Natural killer cell treated with Interleukin-12 subunit alpha and Interleukin-12 subunit beta and Interleukin-15 and Interleukin-18, amount 100 ng/mL, for 72 hours (primary cell): ENCODE results near the gene CDC42BPG. TPM values are rescaled to one million over a fixed set of nuclear protein-coding genes. Genes with fewer than 3 reads are reported as not detected.

Source experiments
- ATAC-seq, 2 donors: fragments of 150-1000 bp; cut with Tn5 transposase in 1 of 2; sonication (Bioruptor Pico), chemical (Tn5 transposase) in 1 of 2; 2 replicates each; pipeline ENCODE4 v1.10.0; 2021
- DNase-seq: peaks from one replicate; pipeline ENCODE4 v3.0.0; 2022; ENCODE audit warnings: low spot score
- H3K27ac Mint-ChIP-seq, 2 donors: 1 replicate in 1 of 2; 2 replicates in 1 of 2; pipeline ENCODE4 v1.8.0; 2022; ENCODE audit warnings: mixed read lengths in 2 of 2, mild to moderate bottlenecking in 1 of 2, moderate library complexity in 1 of 2
- H3K27me3 Mint-ChIP-seq, 2 donors: 1 replicate in 1 of 2; 2 replicates in 1 of 2; pipeline ENCODE4 v1.8.0; 2022; ENCODE audit warnings: mixed read lengths in 2 of 2
- H3K36me3 Mint-ChIP-seq: one replicate; pipeline ENCODE4 v1.8.0; 2022; ENCODE audit warnings: mixed read lengths
- H3K4me1 Mint-ChIP-seq, 2 donors: 1 replicate in 1 of 2; 2 replicates in 1 of 2; pipeline ENCODE4 v1.8.0; 2022; ENCODE audit warnings: low read depth in 2 of 2, mixed read lengths in 2 of 2, mild to moderate bottlenecking in 1 of 2
- H3K4me3 Mint-ChIP-seq: one replicate; pipeline ENCODE4 v1.8.0; 2022; ENCODE audit warnings: mixed read lengths
- H3K9me3 Mint-ChIP-seq: 2 replicates; pipeline ENCODE4 v1.8.0; 2022; ENCODE audit warnings: mixed read lengths
- total RNA-seq, 2 donors: library from RNA; stranded (reverse); gene quantifications; one replicate each; pipeline ENCODE4 v1.2.3, GENCODE V29; 2022

The CDC42BPG gene
- total RNA-seq, 2 donors from 2014 or later = 0.59 to 1.9 TPM

DNA sequence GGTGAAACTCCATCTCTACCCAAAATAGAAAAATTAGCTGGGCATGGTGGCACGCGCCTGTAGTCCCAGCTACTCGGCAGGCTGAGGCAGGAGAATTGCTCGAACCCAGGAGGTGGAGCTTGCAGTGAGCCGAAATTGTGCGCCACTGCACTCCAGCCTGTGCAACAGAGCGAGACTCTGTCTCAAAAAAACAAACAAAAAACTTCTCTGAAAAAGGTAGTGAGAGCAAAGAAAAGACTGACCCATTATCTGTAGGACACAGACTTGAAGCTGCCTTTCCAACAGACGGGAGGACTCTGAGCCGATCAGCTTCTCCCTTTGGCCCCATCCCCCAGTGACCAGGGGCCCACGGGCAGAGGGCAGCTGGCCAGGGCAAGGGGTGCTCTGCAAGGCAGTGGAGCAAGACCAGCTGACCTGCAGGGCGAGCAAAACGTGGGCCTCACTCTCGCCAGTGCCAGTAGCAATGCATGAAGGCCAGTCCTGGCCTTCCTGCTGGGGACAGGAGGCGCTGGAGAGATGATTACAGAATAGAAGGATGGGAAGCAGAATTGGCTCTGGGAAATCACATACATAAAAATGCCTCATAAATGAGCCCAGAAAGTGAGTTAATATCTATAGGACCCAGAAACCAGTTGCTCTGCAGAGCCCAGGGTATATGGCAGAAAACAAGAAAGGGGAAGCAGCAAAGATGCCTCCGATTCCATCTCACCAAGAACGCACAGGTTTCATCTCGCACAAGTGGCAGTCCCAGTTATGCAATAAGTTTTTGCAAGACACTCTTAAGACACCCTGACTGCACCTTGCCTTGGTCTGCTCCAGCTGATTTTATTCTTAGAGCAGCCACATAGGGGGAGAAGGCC, 31.1 kb upstream of the CDC42BPG start:
- ATAC-seq (no peak), DNase-seq (no peak)
- Mint-ChIP-seq H3K4me3 (peak overlapping the region; percentile 99), H3K36me3 (peaks cover 13% of the 10 kb centered on the region), H3K27ac (peak overlapping the region; percentile 97 to 99), H3K27me3 (no peaks in the 10 kb centered on the region), H3K4me1 (peaks cover 69 to 75% of the 10 kb centered on the region in 2 donors), H3K9me3 (no peaks in the 10 kb centered on the region)

GRCh38 chr11:64874308-64875240, 30.1 kb upstream of the CDC42BPG start:
- DNase-seq (no peak), ATAC-seq (no peak)
- H3K27me3 Mint-ChIP-seq = no peaks in the 10 kb centered on the region
- peak overlapping the region; percentile 97 to 99 for H3K27ac Mint-ChIP-seq
- H3K9me3 Mint-ChIP-seq = no peaks in the 10 kb centered on the region
- H3K4me1 Mint-ChIP-seq = peaks cover 69 to 73% of the 10 kb centered on the region in 2 donors
- H3K36me3 Mint-ChIP-seq = peaks cover 13% of the 10 kb centered on the region
- peak overlapping the region; percentile 99 for H3K4me3 Mint-ChIP-seq

GRCh38 chr11:64872790-64873488, 28.5 kb upstream of the CDC42BPG start:
- Mint-ChIP-seq H3K9me3 (no peaks in the 10 kb centered on the region), H3K36me3 (peaks cover 13% of the 10 kb centered on the region), H3K27me3 (no peaks in the 10 kb centered on the region), H3K27ac (peak overlapping the region; percentile 21 to 69), H3K4me1 (peaks cover 77 to 81% of the 10 kb centered on the region in 2 donors), H3K4me3 (peak overlapping the region; percentile 69)
- DNase-seq = no peak
- no peak for ATAC-seq

DNA sequence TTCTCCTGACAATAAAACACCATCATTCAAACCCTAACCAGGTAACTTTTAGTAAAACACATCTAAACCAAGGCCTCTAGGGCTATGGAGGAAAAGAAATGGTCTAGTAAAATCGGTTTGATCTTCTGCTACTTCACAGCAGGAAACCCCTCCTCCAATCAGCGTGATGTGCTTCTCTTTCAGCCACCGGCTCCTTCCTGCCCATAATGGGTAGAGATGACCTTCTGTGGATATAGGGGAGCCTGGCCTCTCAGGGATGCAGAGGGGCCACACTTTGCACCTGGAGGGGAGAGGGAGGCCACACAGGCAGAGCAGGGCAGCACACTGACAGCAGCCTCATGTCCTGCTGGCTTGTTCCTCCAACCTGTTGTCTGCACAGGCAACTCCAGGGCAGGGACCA, 27.0 kb upstream of the CDC42BPG start:
- Mint-ChIP-seq H3K9me3 (no peaks in the 10 kb centered on the region), H3K4me1 (peaks cover 69 to 75% of the 10 kb centered on the region in 2 donors), H3K27ac (peak overlapping the region; percentile 91 to 94), H3K27me3 (no peaks in the 10 kb centered on the region), H3K36me3 (peaks cover 14% of the 10 kb centered on the region), H3K4me3 (peak overlapping the region; percentile 88)
- DNase-seq (no peak), ATAC-seq (no peak)

DNA sequence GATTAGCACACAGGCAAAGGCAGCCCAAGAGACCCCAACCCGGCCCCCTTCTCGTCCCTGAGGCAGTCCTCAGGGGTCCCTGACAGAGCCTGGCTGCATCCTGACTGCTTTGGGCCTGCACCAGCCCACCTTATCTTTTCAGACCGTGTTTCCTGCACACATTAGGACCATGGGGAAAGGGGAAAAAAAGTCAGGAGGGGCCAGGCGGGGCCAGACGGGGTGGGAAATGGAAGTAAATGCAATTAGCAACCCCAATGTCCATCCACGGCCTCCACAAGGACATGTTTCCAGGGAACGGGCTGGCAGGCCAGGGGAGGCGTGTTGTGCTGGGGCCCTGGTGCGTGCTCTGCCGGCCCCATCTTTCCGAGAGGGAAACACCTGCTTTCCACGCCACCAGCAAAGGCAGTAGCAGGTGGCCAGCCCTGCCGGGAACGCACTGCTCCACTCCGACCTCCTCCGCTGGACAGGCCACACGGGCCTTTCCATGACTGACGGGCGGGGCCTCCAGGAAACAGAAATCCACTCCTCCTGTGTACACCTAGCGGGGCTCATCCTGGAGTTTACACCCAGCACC, 26.5 kb upstream of the CDC42BPG start:
- Mint-ChIP-seq H3K4me1 (peaks cover 68 to 75% of the 10 kb centered on the region in 2 donors), H3K27me3 (no peaks in the 10 kb centered on the region), H3K36me3 (peaks cover 15% of the 10 kb centered on the region), H3K9me3 (peaks cover 2% of the 10 kb centered on the region), H3K4me3 (peak overlapping the region; percentile 88), H3K27ac (peak overlapping the region; percentile 91 to 94)
- ATAC-seq (no peak), DNase-seq (no peak)

DNA sequence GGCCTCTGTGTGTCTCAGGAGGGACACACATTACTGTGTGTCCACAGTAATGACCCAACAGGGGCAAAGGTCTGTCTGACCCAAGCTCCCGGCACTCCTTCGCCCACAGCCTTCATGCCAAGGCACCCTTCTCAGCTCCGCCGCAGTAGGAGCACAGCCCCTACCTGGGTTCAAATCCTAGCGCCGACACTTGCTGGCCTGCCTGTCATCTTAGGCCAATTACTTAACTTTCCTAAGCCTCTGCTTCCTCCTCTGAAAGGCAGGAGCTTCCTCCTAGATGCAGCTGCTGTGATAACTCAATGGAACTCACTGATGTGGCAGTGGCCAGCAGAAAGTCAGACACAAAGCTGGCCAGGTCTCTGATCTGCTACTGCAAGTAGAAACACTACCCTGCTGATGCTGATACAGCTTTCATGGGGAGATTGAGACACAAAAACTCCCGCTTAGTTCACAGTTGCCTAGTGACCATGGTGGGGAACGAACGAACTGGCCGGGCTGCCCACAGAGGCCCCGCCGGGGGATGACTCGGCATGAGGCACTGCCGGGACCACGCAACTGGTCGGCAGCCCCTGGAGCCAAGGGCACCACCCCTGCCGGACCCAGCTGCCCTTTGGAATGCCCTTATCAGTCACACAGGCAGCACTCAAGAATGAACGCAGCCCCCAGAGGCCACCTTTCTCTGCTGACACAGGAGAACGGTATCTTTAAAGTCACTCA, 25.9 kb upstream of the CDC42BPG start:
- peak overlapping the region; percentile 88 for H3K4me3 Mint-ChIP-seq
- H3K36me3 Mint-ChIP-seq = peaks cover 15% of the 10 kb centered on the region
- no peaks in the 10 kb centered on the region for H3K27me3 Mint-ChIP-seq
- peaks cover 5% of the 10 kb centered on the region for H3K9me3 Mint-ChIP-seq
- ATAC-seq (peak; percentile 70 to 79), DNase-seq (peak; percentile 84)
- peak overlapping the region; percentile 91 to 94 for H3K27ac Mint-ChIP-seq
- H3K4me1 Mint-ChIP-seq = peaks cover 68 to 75% of the 10 kb centered on the region in 2 donors

GRCh38 chr11:64869571-64870175, 25.2 kb upstream of the CDC42BPG start:
- H3K9me3 Mint-ChIP-seq = peaks cover 5% of the 10 kb centered on the region
- DNase-seq (no peak), ATAC-seq (peak; percentile 22 to 51)
- H3K36me3 Mint-ChIP-seq = peaks cover 15% of the 10 kb centered on the region
- no peaks in the 10 kb centered on the region for H3K27me3 Mint-ChIP-seq
- peaks cover 68 to 73% of the 10 kb centered on the region in 2 donors for H3K4me1 Mint-ChIP-seq
- peak overlapping the region; percentile 88 for H3K4me3 Mint-ChIP-seq
- peak overlapping the region; percentile 91 to 94 for H3K27ac Mint-ChIP-seq

DNA sequence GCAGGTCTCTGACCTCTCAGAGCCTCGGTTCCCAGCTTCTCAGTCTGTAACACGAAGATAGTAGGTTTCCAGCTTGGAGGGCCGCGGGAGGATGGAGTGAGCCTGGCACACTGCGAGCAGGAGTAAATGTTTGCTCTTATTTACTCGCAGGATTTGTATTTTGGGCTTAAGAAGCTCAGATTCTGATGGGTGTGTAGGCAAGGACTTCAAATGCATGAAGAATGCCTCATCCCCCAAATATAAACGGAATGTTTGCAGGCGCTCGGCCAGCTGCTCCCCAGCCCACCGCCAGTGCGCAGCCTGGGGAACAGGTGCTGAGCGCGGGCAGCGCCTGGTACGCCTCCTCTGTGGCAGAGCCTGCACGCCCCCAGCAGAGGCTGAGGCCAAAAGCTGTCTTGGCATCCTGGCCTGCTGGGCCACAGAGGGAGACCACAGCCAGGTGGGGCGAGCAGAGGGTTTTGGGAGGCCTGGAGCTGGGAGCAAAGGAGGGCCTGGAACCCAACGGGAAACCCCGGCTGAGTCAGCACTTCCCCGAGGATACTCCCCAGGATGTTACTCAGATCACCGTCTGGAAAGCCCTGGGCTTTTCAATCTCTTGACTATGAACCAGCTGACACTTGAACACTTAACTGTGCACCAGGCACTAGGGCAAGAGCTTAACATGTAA, 24.6 kb upstream of the CDC42BPG start:
- ATAC-seq (peak in 1 of 2 donors; percentile 12), DNase-seq (no peak)
- H3K27ac Mint-ChIP-seq = peak overlapping the region; percentile 91 to 94
- H3K4me1 Mint-ChIP-seq = peaks cover 67 to 73% of the 10 kb centered on the region in 2 donors
- no peaks in the 10 kb centered on the region for H3K27me3 Mint-ChIP-seq
- H3K4me3 Mint-ChIP-seq = peak overlapping the region; percentile 88
- peaks cover 5% of the 10 kb centered on the region for H3K9me3 Mint-ChIP-seq
- H3K36me3 Mint-ChIP-seq = peaks cover 15% of the 10 kb centered on the region

GRCh38 chr11:64867748-64868462, 23.5 kb upstream of the CDC42BPG start:
- peak overlapping the region; percentile 88 for H3K4me3 Mint-ChIP-seq

GRCh38 chr11:64866173-64866491, 21.7 kb upstream of the CDC42BPG start:
- ATAC-seq (peak; percentile 7 to 29), DNase-seq (no peak)
- H3K27me3 Mint-ChIP-seq = no peaks in the 10 kb centered on the region
- H3K27ac Mint-ChIP-seq = peak overlapping the region; percentile 88 to 92
- peaks cover 69 to 77% of the 10 kb centered on the region in 2 donors for H3K4me1 Mint-ChIP-seq
- peaks cover 6% of the 10 kb centered on the region for H3K36me3 Mint-ChIP-seq
- H3K4me3 Mint-ChIP-seq = peak overlapping the region; percentile 75
- peaks cover 5% of the 10 kb centered on the region for H3K9me3 Mint-ChIP-seq

More at GRCh38 chr11:64867748-64868462, 23.5 kb upstream of the CDC42BPG start:
- ATAC-seq (no peak), DNase-seq (no peak)
- Mint-ChIP-seq H3K27ac (peak overlapping the region; percentile 91 to 94), H3K27me3 (no peaks in the 10 kb centered on the region), H3K4me1 (peaks cover 67 to 74% of the 10 kb centered on the region in 2 donors), H3K9me3 (peaks cover 5% of the 10 kb centered on the region), H3K36me3 (peaks cover 13% of the 10 kb centered on the region)

DNA sequence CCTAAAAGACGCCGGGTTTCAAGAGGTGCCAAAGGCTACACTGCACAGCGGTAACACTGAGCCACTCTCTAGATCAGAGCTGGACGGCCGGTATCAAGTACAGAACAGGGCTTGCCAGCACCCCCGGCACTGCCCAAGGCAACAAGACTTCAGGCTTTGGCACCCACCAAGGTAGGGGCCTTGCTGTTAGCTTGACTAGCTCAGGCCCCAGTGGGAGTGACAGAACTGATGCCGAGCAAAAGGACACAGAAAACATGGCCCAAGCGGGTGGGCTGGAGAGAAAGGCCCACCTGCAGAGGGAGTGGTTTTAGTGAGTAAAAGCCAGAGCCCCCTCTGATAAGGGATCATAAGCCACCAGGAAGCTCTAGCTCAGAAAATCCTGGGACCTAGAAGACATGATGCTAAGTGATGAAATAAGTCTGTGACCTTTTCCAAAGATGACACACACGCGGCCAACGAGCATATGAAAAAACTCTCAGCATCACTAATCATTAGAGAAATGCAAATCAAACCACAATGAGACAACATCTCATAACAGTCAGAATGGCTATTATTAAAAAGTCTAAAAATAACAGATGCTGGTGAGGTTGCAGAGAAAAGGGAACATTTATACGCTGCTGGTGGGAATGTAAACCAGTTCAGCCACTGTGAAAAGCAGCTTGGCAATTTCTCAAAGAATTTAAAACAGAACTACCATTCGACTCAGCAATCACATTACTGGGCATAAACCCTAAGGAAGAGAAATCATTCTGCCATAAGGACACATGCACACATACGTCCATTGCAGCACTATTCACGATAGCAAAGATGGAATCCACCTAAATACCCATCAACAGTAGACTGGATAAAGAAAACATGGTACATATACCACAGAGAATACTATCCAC, 21.1 kb upstream of the CDC42BPG start:
- DNase-seq (no peak), ATAC-seq (peak; percentile 50 to 52)
- Mint-ChIP-seq H3K27ac (peak overlapping the region; percentile 88 to 92), H3K4me1 (peaks cover 67 to 74% of the 10 kb centered on the region in 2 donors), H3K27me3 (no peaks in the 10 kb centered on the region), H3K4me3 (peak overlapping the region; percentile 75), H3K36me3 (peaks cover 6% of the 10 kb centered on the region), H3K9me3 (peaks cover 5% of the 10 kb centered on the region)
